ENCODE data around the gene PFN3. TPM values are rescaled to one million over a fixed set of nuclear protein-coding genes. Genes with fewer than 3 reads are reported as not detected.
A peak's percentile ranks its signal among the peaks of the same experiment; 100 is the strongest.

Gene PFN3
- total RNA-seq (2012; rRNA removed) (not detected in 2 replicates), polyA plus RNA-seq (2012; rRNA removed) (not detected in 2 replicates), Bru-seq, nascent RNA (not detected), BruChase-seq, experiment 1, labeled RNA remaining after a 6-hour chase (not detected), BruChase-seq, experiment 2, labeled RNA remaining after a 2-hour chase (not detected)
- not detected in 2 replicates for polyA plus RNA-seq (2012; cell fraction: cytosol; rRNA removed)
- not detected in 2 replicates for polyA plus RNA-seq (2012; cell fraction: nucleus; rRNA removed; ENCODE audit: low replicate concordance)
- long read RNA-seq = 0 reads

GRCh38 chr5:177399997-177400868 lies at the start of gene PFN3:
PFN3 (minus strand) TSS chr5:177400661; CDS start chr5:177400576, 85 bp downstream.
- Histone ChIP-seq H3K36me3 (ENCODE audit: control insufficient read depth, insufficient read depth, low read length) (no peaks in the 10 kb centered on the region), H3K4me3 (ENCODE audit: insufficient read depth, low read depth, low read length) (no peak within 1 kb of the TSS), H2AK5ac (ENCODE audit: low read depth, low read length) (no peak within 1 kb of the TSS), H2BK120ac (ENCODE audit: low read depth, low read length) (no peak within 1 kb of the TSS), H3K23ac (ENCODE audit: low read depth, low read length) (no peak within 1 kb of the TSS), H3K79me1 (ENCODE audit: low read depth in 1 of 2, low read length in 2 of 2) (no peaks in the 10 kb centered on the region), H3K27me3 (ENCODE audit: control insufficient read depth, insufficient read depth, low read length) (peaks cover 71% of the 10 kb centered on the region), H3K4ac (ENCODE audit: low read depth, low read length) (no peak within 1 kb of the TSS), H3K9me1 (ENCODE audit: insufficient read depth, low read length) (no peaks in the 10 kb centered on the region), H3K56ac (ENCODE audit: extremely low read depth, insufficient read depth, low read length) (no peak within 1 kb of the TSS), H3K9ac (ENCODE audit: low read depth, low read length) (no peak within 1 kb of the TSS), H3K4me1 (ENCODE audit: control insufficient read depth, insufficient read depth, low read length) (peaks cover 4% of the 10 kb centered on the region; the same call in 1 of the 2 replicates), H2BK15ac (ENCODE audit: low read depth, low read length) (no peak within 1 kb of the TSS), H2AFZ (replicated peaks; ENCODE audit: low read length, poor library complexity) (peak within 1 kb of the TSS; percentile 77), H4K91ac (ENCODE audit: insufficient read depth, low read depth, low read length) (no peak within 1 kb of the TSS), H2AK9ac (replicated peaks; ENCODE audit: low read depth, low read length, poor library complexity) (peak within 1 kb of the TSS; percentile 45), H4K5ac (ENCODE audit: low read depth, low read length) (no peak within 1 kb of the TSS), H2BK20ac (ENCODE audit: low read depth, low read length) (no peak within 1 kb of the TSS), H3K27ac (ENCODE audit: insufficient read depth, low read length) (no peak within 1 kb of the TSS), H2BK5ac (ENCODE audit: low read depth, low read length, poor library complexity, severe bottlenecking) (no peak within 1 kb of the TSS), H3K14ac (replicated peaks; ENCODE audit: low read depth, low read length) (no peak within 1 kb of the TSS), H3K9me3 (ENCODE audit: control insufficient read depth, insufficient read depth, low read length) (peaks cover 2% of the 10 kb centered on the region; the same call in 1 of the 2 replicates), H3K18ac (ENCODE audit: low read depth, low read length) (no peak within 1 kb of the TSS), H4K20me1 (ENCODE audit: insufficient read depth, low read length) (no peaks in the 10 kb centered on the region), H3K4me2 (ENCODE audit: low read depth, low read length) (no peak within 1 kb of the TSS), H4K8ac (ENCODE audit: low read depth in 2 of 2, low read length in 2 of 2) (no peak within 1 kb of the TSS)
- POLR2A ChIA-PET (ENCODE audit: unreplicated experiment) = no interaction called here
- in situ Hi-C loops (cut with MboI; ENCODE audit: low sequenced_read_pairs) = no loop called here
- ATAC-seq (ENCODE audit: low read depth) = no peak
- no TSS peak for BruUV-seq (replicated peaks)
- TF ChIP-seq RAD21 (IDR thresholded peaks at IDR 0.05; ENCODE audit: low read length) (no peak), USF2 (IDR thresholded peaks at IDR 0.05; ENCODE audit: low read depth, low read length) (peak; percentile 74), BHLHE40 (IDR thresholded peaks at IDR 0.05; ENCODE audit: low read depth, low read length) (peak; percentile 79), CTCF (conservative IDR thresholded peaks at IDR 0.05; ENCODE audit: low read depth, low read length) (0 out of 2 replicates have a peak, but pooled peaks have one; percentile 1)
- dilution Hi-C loops (cut with HindIII; ENCODE audit: low sequenced_read_pairs, unreplicated experiment) = no loop called here
- CTCF ChIA-PET = interaction anchor here (0.8 to 5.4 kb wide), 2 partner anchors 9 to 97 kb away, joined by 3 to 56 read pairs; partner anchors contain the start of gene PDLIM7
- WGBS, 2 experiments (ENCODE audit: extremely low coverage in 2 of 2, insufficient read length in 1 of 2) = 14% methylated on average over 49 of the region's 92 CpGs; no CpG with 5 or more reads in 1 of the 2 experiments
- peak; percentile 27 for DNase-seq
- intact Hi-C loops (cut with micrococcal nuclease) = no loop called here

Measured in IMR-90 (cell line).